GM21786 (cell line): ENCODE data around the gene GBA3.

ENCODE experiments used
- ATAC-seq: cut with Tn5 transposase; IDR thresholded peaks from one replicate; pipeline ENCODE4 v1.9.1; 2021; ENCODE audit not compliant: unreplicated experiment

The GBA3 gene

DNA sequence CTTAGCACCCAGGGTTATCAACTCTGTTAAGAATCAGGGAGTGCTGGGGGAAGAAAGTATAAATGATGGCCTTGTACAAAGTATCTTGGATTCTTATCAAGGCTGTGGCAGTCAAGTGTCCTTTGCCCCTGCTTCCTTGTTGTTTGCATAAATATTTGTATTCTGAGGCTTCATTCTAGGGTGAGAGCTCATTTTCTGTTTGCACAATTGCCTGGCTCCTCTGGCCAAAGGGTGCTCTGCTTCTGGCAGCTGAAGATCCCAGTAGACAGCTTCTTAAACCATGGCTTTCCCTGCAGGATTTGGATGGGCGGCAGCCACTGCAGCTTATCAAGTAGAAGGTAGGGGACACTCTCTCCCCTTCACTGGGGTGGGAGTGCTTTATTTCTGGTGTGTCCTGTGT lies at the start of gene GBA3:
Gene GBA3 (plus strand): TSS at position 202 of the 400 bp plus-strand sequence.
- no peak for ATAC-seq

DNA sequence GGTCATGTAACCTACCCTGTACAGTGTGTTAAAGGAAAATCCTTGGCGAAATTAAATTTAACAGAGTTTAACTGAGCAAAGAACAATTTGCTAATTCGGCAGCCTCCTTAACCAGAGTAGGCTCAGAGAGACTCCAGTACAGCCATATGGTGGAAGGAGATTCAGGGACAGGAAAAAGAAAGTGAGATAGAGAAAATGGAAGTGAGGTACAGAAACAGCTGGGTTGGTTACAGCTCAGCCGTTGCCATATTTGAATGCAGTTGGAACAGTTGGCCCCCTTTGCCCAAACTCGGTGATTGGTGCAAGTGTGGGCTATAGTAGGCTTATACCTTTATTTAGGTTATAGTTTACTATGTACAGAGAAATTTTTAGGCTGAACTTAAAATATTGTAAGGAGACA lies 48.8 kb upstream of the GBA3 start:
- no peak for ATAC-seq

DNA sequence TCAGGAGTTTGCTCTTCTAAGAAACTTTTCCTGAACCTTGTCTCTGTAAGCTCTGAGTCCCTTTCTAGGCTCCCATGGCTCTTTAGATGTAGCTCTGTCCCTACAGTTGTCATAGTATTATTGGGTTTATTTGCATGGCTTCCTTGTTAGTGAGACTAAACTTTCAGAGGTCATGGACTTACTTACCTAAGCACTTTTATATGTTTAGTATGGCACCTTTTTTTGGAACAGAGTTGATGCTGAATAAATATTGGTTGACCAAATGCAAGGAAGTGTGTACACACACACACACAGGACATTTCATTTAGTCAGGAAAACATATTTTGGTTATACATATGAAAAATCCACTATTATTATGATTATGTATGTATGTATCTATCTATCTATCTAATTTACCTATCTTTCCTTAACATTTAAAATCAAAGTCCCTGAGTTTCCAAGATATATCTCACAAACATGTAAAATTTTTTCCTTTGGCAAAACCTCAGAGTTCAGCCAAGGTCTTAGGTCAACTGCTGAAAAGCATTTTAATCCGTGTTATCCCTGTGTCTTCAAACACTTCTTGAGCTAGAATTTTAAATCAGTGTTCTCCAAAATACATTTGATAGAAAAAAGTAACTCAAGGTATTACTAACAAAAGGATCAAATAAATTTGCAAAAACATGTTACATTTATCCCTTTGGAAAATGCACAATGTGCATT lies 47.1 kb upstream of the GBA3 start:
- ATAC-seq, result no peak

DNA sequence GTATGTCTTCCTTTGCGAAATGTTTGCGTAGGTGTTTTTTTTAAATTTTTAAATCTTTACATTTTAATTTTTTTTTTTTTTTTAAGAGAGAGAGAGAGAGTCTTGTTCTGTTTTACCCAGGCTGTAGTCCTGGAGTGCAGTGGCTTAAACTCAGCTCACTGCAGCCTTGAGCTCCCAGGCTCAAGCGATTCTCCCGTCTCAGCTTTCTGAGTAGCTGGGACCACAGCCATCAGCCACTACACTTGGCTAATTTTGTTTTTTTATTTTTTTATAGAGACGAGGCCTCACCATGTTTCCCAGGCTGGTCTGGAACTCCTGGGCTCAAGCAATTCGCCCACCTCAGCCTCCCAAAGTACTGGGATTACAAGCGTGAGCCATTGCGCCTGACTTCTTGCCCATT lies 43.7 kb upstream of the GBA3 start:
- ATAC-seq, result no peak

DNA sequence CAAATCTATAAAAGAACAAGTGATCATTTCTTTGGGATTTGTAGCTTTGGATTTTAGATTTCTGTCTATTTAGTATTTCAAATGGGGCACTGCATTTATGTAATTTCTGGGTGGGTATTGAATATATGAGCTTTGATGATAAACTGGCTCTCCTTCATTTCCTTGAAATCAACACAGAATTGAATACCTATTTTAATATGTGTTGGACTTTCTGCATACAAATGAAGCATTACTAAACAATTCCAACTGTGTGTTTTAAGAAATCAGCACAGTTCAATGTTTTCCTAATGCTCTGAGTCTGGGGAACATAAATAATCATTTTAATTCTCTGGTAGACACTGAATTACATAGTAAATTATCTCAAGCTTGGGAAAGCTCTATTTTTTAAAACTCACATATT lies 42.0 kb upstream of the GBA3 start:
- no peak for ATAC-seq

DNA sequence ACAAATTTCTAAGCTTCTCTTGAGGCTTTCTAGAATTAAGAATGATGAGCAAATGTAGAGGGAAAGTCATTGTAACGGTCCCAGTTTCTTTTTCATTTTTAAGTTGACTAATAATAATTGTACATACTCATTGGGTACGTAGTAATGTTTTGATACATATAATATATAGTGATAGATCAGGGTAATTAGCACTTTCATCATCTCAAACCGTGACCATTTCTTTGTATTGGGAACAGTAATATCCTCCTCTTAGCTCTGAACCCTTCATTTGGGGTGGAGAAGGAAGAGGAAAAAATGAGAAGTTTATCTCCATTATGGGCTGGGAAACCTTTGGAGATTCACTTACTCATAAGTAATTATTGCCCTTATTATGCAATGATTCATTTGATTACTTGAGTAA lies 39.0 kb upstream of the GBA3 start:
- ATAC-seq, result no peak

DNA sequence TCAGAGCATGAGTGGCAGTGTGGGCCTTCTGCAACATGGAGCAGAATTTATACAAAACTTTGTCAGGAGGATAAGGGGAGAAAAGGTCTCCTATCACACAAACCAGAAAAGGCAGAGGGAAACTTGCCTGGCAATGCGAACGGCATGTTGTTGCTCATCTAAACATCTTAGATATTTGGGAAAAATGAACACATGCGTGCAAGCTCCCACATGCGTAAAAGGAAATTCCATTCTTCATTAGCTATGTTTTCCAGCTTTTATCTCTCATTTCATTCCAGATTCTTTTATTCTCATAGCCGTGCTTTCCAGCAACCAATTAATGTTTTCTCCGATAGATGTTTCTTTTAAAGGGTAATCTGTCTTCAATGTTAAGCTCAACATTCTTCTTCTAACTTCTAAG lies 31.3 kb upstream of the GBA3 start:
- no peak for ATAC-seq

DNA sequence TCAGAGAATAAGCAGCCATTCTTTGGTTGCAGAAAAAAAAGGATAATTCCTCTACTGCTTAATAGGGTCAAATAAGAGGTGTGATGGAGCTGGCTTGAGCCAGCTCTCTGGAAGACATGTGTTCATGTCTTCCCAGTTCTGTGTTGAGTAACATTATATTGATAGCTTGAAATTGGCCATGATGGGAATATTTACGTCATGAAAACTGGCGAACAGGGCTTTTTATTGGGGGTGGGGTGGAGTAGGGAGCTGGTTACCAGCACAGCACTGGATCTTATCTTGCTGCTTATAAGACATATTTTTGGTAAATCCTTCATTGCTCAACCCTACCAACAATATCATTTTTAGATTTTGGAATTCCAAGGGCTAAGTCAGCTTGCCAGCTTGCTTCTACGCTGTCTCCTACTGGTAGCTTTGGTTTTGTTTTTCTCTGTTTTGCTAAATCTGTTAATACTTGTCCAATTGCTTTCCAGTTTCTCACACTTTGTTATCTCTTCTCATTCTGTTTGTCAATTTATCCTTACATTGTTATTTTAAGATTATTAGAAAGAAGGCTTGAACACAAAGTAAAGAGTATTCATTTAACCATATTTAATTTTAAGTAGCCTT lies 25.3 kb upstream of the GBA3 start:
- no peak for ATAC-seq

DNA sequence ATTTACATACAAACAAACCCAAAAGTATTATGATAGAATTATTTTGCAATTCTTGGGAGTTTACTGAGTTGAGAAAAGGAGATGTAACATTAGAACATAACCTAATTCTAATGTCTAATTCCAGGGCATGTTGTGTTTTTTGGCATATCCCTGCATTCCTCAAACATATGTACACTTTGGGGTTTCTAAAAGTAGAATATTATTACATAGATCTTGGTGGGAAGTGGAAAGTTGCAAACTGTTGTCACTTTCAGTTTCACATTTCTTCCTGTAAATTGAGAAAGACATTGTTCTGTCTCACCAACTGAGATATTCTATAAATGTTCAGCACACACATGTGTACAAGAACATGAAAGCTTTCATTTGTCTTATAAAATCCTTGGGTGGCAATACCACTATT lies 24.4 kb upstream of the GBA3 start:
- ATAC-seq, result no peak

DNA sequence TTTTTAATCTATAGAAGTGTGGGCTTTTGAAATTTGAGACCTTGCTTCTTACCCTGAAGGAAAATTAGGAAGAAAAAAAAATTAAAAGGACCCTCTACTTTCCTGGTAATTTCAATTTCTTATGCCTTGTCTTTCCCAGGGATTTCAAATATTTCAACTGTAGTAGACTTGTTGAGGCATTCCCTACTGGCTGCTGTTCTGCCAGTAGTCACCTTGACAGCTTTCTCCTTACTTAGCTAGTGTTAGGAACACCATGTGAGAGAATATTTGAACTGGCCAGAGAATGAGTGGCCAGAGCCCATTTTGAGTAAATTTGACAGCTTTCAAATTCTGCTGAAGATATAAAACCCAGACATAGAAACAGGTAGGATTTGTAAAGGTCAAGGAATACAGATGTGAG lies 24.0 kb upstream of the GBA3 start:
- no peak for ATAC-seq

DNA sequence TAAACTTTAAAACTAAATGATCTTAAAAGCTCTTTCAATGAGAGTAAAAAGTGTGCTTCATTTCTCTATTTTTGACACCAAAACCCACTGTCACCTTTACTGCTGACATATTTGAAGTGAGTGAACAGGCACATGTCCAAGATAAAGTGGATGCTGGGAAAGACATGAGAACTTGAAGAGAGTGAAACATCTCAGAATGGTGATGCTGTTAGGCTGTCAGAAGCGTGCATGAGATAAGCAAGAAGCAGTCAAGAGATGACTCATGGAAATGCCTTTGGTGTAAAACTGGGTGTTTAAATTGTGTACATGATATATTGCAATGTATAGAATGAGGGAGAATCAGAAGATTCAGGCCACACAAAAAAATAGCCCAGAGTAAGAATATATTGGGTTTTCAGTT lies 21.8 kb upstream of the GBA3 start:
- no peak for ATAC-seq

DNA sequence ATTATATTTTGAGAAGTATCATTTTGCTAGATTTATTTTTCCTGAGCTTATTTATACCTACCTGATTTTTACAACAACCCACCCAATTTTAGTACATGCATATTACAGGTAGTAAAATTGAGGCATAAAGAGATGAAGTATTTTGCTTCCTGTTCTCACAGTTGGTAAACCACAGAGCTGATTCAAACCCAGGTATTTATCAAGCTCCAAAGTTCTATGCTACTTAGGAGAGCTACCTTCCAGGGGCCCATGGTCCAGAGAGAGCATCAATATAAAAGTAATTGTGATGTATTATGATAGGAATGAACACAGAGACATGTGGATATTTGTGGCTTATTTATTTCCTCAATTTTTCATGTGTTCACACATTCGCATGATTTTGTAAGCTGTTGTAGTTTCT lies 20.2 kb upstream of the GBA3 start:
- ATAC-seq, result no peak

DNA sequence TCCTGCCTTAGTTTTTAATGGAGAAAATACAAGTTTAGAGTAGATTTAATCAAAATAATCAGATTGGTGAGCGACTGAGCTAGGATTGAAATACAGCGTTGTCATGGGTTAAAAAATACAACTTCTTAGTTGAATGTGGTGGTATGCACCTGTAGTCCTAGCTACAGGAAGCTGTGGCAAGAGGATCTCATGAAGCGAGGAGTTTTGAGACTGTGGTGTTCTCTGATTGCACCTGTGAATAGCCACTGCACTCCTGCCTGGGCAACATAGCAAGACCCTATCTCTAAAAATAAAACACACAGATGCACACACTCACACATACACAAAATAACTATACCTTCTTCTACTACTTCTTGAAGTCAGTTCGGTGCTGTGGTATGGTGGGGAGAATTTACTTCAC lies 19.8 kb upstream of the GBA3 start:
- ATAC-seq, result no peak

DNA sequence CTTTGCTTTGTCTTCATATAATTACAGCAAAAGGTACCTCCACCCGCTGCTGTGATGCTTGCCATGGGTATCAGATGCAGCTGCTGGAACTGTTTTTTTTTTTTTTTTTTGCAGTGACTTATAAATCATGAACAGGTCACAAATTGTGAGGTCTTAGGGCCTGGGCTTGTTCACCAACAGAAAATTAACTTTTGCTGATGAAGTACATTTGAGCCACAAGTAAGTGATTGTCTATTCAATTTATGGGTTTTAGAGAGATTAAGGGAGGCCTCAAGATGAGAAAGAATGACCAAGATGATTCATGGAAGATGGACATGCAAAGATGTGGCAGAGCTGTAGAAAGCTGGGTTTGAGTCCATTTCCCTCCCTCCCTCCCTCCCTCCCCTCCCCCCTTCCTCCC lies 18.0 kb upstream of the GBA3 start:
- ATAC-seq, result no peak

DNA sequence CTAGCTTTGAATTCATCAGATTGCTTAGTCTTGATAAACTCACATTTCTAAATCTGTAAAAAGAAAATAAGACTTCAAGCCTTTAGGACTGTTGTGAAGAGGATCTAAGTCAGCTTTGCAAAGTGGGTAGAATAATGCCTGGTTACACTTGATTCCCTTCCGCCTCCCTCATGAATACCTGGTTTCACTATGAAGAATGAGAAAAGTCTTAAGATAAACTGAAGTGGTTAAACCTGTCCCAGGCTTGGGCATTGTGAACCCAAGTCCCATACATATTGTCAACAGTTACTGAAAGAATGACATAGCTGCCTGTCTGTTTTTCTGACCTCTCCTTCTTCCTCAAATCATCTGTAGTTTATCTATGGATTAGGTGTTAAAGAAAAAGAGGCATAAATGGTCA lies 16.7 kb upstream of the GBA3 start:
- no peak for ATAC-seq

DNA sequence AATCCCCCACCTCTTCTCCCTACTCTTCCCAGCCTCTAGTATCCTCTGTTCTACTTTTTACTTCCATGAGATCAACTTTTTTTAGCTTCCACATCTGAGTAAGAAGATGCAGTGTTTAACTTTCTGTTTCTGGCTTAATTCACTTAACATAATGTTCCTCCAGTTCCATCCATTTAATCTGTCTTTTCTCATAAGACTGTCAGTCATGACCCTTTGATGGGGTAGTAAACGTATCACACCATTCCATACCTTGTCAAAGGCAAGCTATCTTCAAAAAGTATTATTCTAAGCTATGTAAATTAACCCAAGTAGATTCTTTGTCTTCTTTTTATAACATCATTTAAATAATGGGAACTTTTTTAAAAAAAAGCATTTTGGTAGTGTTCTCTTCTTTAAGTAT lies 15.0 kb upstream of the GBA3 start:
- ATAC-seq, result no peak

DNA sequence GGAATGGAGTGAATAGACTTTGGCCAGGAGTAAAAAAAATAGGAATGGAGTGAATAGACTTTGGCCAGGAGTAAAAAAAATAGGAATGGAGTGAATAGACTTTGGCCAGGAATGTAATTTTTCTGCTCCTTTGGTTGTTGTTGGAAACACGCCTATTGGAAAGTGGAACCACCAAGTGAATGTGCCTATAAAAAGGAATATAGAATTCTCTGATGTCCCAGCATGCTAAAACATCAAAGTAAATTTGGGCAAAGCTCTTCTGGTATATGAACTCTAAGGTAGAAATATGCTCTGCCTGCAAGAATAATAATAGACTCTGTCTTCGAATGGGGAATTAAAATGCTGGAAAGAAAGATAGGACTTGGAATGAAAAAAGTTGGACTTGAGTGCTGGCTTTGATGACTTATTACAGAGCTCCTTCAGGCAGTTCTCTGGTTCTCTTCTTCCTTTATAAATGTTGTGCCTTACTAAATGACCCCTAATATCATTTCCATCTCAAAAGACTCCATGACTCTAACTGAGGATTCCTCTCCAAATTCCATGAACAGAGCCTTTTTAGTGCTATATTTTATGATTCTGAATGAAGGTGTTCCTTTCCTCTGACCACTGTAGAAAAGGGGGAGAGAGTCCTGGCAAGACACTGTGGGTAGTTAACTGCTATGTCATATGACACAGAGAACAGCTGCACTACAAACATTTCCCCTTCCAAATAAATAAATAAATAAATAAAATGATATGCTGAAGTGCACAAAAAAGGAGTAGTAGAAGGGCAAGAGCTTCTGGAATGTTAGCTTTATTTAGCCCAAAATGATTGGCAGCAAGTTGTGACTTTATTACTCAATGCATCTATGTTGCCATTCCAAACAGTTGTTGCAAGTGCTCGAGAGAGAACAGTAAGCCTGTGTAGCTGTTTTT lies 13.5 kb upstream of the GBA3 start:
- no peak for ATAC-seq

DNA sequence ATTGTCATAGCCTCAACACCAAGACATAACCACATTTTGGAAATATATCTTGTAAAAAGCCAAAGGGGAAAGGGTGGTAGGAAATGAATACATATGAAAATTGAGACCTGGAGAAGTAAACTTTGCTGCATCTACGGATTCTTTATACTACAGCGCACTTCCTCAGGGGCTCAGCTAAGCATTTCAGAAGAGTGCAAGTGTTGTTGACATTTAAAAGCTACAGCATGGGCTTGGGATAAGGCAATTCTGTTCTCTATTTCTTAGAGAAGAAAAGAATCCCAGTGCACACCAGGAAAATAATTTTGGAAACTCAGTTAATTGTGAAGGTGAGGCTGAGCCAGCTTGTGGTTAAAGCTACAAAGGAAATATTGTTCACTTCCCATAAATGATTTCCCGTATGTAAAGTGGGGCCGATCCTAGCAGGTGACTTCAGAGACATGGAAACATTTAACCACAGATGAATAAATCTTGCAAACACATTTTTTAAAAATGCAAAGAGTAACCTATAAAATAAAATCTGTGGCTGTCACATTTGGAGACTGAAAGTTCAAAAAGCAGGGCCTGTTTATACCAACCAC lies 12.6 kb upstream of the GBA3 start:
- ATAC-seq, result no peak

DNA sequence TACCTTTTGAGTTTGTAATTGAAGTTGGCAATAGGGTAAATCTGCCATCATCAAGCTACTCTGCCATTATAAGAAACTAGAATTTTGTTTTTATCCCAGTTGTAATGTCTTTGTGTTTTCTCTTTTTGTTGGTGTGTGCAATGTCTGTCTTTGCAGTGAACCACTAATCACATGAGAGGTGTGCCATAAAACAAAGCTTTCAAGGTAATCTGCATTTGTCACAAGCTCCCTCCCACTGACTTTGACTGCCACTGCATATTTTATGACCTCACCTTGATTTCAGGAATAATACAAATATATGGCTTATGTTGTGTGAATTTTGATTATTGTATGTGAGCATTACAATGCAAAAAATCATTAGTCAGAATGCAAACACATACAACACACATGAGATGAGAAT lies 9.0 kb upstream of the GBA3 start:
- no peak for ATAC-seq

DNA sequence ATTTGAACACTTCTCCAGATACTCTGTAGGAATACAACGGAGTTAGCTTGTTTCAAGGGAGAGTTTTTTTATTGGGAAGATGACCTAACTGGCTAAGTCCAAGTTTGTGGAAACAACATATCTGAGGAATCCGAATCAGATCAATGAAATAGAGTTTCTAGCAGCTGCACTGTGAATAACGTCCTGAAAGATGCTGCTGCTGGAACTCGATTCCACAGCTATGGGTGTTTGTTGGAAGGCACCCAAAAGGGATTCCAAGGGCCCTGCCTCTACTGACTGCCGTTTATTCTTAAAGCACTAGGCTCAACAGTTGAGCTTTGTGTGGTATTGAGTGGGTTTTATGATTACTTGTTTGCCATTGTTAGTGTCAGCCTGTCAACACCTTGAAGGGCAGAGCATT lies 6.6 kb upstream of the GBA3 start:
- ATAC-seq, result no peak

DNA sequence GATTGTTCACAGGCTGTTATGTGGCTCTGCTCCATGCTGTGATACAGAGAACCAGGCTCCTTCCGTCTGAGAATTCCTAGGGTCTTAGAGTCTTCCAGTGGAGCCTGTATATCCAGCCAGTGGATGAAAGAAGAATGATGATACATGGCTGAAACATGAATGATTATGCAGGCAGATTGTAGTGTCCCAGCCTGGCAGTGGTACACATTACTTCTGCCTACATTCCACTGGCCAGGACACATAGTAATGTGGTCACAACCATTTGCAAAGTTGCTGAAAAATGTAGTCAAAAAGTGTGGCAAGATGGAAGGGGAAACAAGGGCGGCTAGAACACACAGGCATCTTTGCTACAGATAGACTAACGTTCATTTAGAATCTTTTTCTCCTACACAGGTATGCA lies 4.5 kb upstream of the GBA3 start:
- ATAC-seq, result no peak

DNA sequence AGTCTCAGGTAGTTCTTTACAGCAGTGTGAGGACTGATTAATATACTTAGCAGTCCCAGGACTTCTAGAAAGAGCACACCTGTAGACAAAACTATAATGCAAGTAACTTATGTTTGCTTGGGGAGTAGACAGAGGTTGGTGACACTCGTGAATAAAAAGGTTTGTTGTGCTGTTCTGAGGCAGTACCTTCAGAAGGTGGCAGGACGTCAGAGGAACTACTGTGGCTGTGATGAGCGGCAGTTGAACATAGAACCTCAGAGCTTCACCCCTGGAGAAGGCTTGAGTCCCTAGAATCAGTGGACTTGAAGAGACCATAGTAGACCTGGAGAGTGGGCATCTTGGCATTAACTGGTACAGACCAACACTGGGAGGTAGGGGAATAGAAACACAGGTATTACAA lies 3.3 kb upstream of the GBA3 start:
- ATAC-seq, result no peak
